ENCODE measurements around the gene PARD3B. TPM values are rescaled to one million over a fixed set of nuclear protein-coding genes. Genes with fewer than 3 reads are reported as not detected.

The PARD3B gene
- not detected for polyA plus RNA-seq (ENCODE audit: low read depth in 6 of 6)

DNA sequence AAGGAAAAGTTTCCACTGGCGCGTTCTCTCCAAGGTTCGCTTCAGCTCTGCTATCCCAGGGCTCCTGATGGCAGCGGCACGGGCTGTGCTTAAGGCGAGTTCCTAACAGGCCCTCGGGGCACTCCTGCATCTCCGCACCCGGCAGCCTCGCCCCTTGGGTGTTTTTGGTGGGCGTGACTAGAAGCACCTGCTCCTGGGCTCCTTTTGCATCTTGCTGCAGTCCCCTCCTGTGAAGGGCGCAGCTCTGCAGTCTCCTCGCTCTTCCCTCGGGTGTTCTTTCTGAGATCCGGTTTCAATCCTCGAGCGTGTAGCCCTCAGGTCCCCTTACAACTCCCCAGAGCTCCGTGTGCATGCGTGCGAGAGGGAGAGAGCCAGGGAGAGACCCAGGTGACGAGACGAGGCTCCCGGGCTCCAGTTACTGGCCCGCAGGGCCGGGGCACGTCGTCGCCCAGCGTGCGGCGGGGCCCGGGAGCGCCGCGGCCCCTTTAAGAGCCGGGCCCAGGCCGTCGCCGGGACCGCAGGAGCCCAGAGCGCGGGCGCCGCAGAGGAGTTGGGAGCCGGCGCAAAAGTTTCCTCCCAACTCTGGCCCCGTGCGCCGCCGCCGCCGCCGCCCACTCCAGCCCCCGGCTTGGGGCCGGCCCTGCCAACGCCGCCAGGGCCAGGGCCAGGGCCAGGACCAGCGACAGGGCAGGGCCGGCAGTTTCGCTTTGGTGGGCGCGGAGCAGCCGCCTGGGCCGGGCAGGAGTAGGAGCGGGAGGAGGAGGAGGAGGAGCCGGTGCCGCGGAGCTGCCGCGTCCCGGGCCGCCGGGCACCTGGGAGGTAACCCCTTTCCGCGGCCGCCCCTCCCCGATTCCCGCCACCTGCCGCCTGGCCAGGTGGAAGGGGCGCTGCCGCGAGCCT, at the start of gene PARD3B:
TSS of gene PARD3B (plus strand) at position 515 of the 900 bp plus-strand sequence. CDS start 525 bp downstream, outside the sequence.
- peaks cover 4 to 16% (median 8%) of the 10 kb centered on the region in 3 donors for H3K4me1 Mint-ChIP-seq
- H3K36me3 Mint-ChIP-seq, result no peaks in the 10 kb centered on the region
- no peak for DNase-seq
- H3K27ac Mint-ChIP-seq, result no peak within 1 kb of the TSS
- H3K9me3 Mint-ChIP-seq, result peaks cover 0 to 2% (median 0%) of the 10 kb centered on the region in 7 donors
- H3K4me3 Mint-ChIP-seq, result peak within 1 kb of the TSS; percentile 46 to 88 (median 78)
- ATAC-seq (ENCODE audit: low read depth in 2 of 2), result no peak
- H3K27me3 Mint-ChIP-seq, result peaks cover 25 to 31% (median 28%) of the 10 kb centered on the region in 3 donors

GRCh38 chr2:204496779-204497178, 48.5 kb upstream of the PARD3B start:
- ATAC-seq (ENCODE audit: low read depth in 2 of 2) (no peak), DNase-seq (no peak)
- H3K27ac Mint-ChIP-seq, result no peak overlapping the region
- H3K27me3 Mint-ChIP-seq, result no peaks in the 10 kb centered on the region
- no peaks in the 10 kb centered on the region for H3K36me3 Mint-ChIP-seq
- peaks cover 0 to 3% (median 0%) of the 10 kb centered on the region in 7 donors for H3K9me3 Mint-ChIP-seq
- no peak overlapping the region for H3K4me3 Mint-ChIP-seq
- no peaks in the 10 kb centered on the region for H3K4me1 Mint-ChIP-seq

DNA sequence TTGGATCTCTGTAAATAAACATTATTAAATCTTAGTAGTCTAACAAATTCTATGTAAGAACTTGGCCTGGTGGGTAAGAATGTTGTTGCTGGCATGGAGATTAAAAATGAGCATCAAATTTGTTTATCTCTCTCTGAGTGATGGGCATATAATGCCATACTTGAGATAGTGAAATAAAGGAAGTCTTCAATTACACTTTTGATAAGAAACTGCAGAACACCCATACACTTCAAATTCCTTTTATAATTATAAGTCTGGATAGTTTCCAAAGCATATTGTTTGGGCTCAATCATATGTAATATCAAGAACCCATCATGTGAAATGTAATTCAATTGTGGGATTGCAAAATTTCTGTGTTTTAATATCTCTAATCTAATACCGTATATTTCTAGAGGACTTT, 47.4 kb upstream of the PARD3B start:
- Mint-ChIP-seq H3K4me1 (no peaks in the 10 kb centered on the region), H3K9me3 (peaks cover 0 to 3% (median 0%) of the 10 kb centered on the region in 7 donors), H3K27ac (no peak overlapping the region), H3K36me3 (no peaks in the 10 kb centered on the region), H3K4me3 (no peak overlapping the region), H3K27me3 (peaks cover 0 to 4% (median 0%) of the 10 kb centered on the region in 3 donors)
- ATAC-seq (ENCODE audit: low read depth in 2 of 2) (no peak), DNase-seq (no peak)

- DNase-seq (no peak), ATAC-seq (ENCODE audit: low read depth in 2 of 2) (no peak)
- Mint-ChIP-seq H3K4me1 (no peaks in the 10 kb centered on the region), H3K36me3 (no peaks in the 10 kb centered on the region), H3K27ac (no peak overlapping the region), H3K27me3 (peaks cover 0 to 4% (median 0%) of the 10 kb centered on the region in 3 donors), H3K4me3 (no peak overlapping the region), H3K9me3 (peaks cover 0 to 3% (median 0%) of the 10 kb centered on the region in 7 donors)
Measured at GRCh38 chr2:204498291-204498690, 47.0 kb upstream of the PARD3B start.

- H3K27me3 Mint-ChIP-seq, result peaks cover 0 to 4% (median 0%) of the 10 kb centered on the region in 3 donors
- peaks cover 0 to 3% (median 0%) of the 10 kb centered on the region in 7 donors for H3K9me3 Mint-ChIP-seq
- H3K4me1 Mint-ChIP-seq, result no peaks in the 10 kb centered on the region
- ATAC-seq (ENCODE audit: low read depth in 2 of 2) (no peak), DNase-seq (no peak)
- no peak overlapping the region for H3K4me3 Mint-ChIP-seq
- H3K27ac Mint-ChIP-seq, result no peak overlapping the region
- H3K36me3 Mint-ChIP-seq, result no peaks in the 10 kb centered on the region
Measured at GRCh38 chr2:204503869-204504268, 41.4 kb upstream of the PARD3B start.

GRCh38 chr2:204504594-204504993, 40.7 kb upstream of the PARD3B start:
- no peak overlapping the region for H3K4me3 Mint-ChIP-seq
- no peaks in the 10 kb centered on the region for H3K36me3 Mint-ChIP-seq
- H3K27ac Mint-ChIP-seq, result no peak overlapping the region
- H3K9me3 Mint-ChIP-seq, result peaks cover 0 to 3% (median 0%) of the 10 kb centered on the region in 7 donors
- ATAC-seq (ENCODE audit: low read depth in 2 of 2), result no peak
- H3K4me1 Mint-ChIP-seq, result no peaks in the 10 kb centered on the region
- H3K27me3 Mint-ChIP-seq, result peaks cover 0 to 4% (median 0%) of the 10 kb centered on the region in 3 donors
- no peak for DNase-seq

DNA sequence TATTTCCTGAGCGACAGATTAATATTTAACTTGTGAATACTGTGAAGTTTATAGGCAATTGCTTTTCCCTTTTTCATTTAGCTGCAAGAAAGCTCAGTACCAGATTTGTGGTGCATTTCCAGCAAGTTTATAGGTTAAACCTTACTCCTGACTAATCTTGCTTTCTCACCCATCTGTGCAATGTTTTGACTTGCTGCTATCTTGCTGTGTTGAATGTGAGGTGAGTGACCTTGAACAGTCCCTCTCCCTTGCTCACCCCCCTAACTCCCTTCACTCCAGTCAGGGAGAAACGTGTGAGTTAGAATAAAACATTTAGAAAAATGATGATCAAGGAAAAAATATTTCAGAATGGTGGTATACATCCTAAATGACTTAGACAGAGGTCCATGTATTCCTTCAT, 39.8 kb upstream of the PARD3B start:
- Mint-ChIP-seq H3K27me3 (peaks cover 0 to 4% (median 0%) of the 10 kb centered on the region in 3 donors), H3K9me3 (peaks cover 0 to 3% (median 0%) of the 10 kb centered on the region in 7 donors), H3K27ac (no peak overlapping the region), H3K4me1 (no peaks in the 10 kb centered on the region), H3K36me3 (no peaks in the 10 kb centered on the region), H3K4me3 (no peak overlapping the region)
- ATAC-seq (ENCODE audit: low read depth in 2 of 2), result no peak
- no peak for DNase-seq

- peaks cover 0 to 3% (median 0%) of the 10 kb centered on the region in 7 donors for H3K9me3 Mint-ChIP-seq
- H3K4me3 Mint-ChIP-seq, result no peak overlapping the region
- H3K4me1 Mint-ChIP-seq, result no peaks in the 10 kb centered on the region
- H3K27ac Mint-ChIP-seq, result no peak overlapping the region
- no peaks in the 10 kb centered on the region for H3K36me3 Mint-ChIP-seq
- no peak for DNase-seq
- H3K27me3 Mint-ChIP-seq, result peaks cover 0 to 4% (median 0%) of the 10 kb centered on the region in 3 donors
- ATAC-seq (ENCODE audit: low read depth in 2 of 2), result no peak
Measured at GRCh38 chr2:204505946-204506345, 39.3 kb upstream of the PARD3B start.

DNA sequence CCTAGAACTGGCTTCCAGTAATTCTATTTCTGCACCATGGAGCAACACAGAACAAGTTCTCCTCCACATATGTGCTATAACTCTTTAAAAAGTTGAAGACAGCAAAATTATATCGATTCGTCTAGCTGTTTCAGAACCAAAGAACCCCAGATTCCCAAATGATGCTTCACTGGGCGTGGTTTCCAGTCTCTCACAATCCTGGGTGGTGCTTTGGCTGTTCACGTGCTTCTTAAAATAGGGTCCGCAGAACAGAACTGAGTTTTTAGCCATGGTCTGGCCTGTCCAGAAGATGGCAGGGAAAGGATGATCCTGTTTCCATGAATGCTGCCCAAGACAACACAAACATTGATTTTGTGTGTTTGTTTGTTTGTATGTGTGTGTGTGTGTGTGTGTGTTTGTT, 37.6 kb upstream of the PARD3B start:
- Mint-ChIP-seq H3K27ac (no peak overlapping the region), H3K27me3 (no peaks in the 10 kb centered on the region), H3K4me1 (no peaks in the 10 kb centered on the region), H3K36me3 (no peaks in the 10 kb centered on the region), H3K9me3 (peaks cover 0 to 2% (median 0%) of the 10 kb centered on the region in 7 donors), H3K4me3 (no peak overlapping the region)
- no peak for ATAC-seq (ENCODE audit: low read depth in 2 of 2)
- DNase-seq, result no peak

GRCh38 chr2:204510709-204511420, 34.4 kb upstream of the PARD3B start:
- H3K36me3 Mint-ChIP-seq, result no peaks in the 10 kb centered on the region
- H3K4me1 Mint-ChIP-seq, result no peaks in the 10 kb centered on the region
- no peak overlapping the region for H3K27ac Mint-ChIP-seq
- H3K4me3 Mint-ChIP-seq, result no peak overlapping the region
- ATAC-seq (ENCODE audit: low read depth in 2 of 2) (no peak), DNase-seq (no peak)
- peaks cover 0 to 2% (median 0%) of the 10 kb centered on the region in 7 donors for H3K9me3 Mint-ChIP-seq
- H3K27me3 Mint-ChIP-seq, result no peaks in the 10 kb centered on the region

- Mint-ChIP-seq H3K4me1 (no peaks in the 10 kb centered on the region), H3K27me3 (no peaks in the 10 kb centered on the region), H3K4me3 (no peak overlapping the region), H3K36me3 (peaks cover 0 to 3% of the 10 kb centered on the region in 2 donors), H3K9me3 (peaks cover 0 to 4% (median 0%) of the 10 kb centered on the region in 7 donors), H3K27ac (no peak overlapping the region)
- no peak for DNase-seq
- no peak for ATAC-seq (ENCODE audit: low read depth in 2 of 2)
Measured at GRCh38 chr2:204514439-204514838, 30.8 kb upstream of the PARD3B start.

DNA sequence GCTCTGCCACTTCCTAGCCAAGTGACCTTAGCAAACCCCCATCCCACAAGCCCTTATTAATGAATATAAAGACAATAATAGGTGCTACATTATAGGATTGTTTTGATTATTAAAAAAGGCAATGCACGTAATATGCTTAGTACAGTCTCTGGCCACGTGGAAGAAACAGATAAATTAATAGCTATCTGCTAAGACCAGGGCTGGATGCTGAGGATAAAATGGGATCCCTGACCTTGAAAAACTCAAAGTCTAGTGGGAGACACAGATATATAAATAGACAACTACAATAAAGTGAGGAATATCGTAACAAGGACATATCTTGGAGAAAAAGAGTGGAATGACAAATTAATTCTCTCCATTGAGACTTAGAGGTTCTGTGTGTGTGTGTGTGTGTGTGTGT, 29.9 kb upstream of the PARD3B start:
- Mint-ChIP-seq H3K4me1 (no peaks in the 10 kb centered on the region), H3K36me3 (peaks cover 0 to 3% of the 10 kb centered on the region in 2 donors), H3K4me3 (no peak overlapping the region), H3K27ac (no peak overlapping the region), H3K9me3 (peaks cover 0 to 4% (median 1%) of the 10 kb centered on the region in 7 donors), H3K27me3 (no peaks in the 10 kb centered on the region)
- ATAC-seq (ENCODE audit: low read depth in 2 of 2), result no peak
- DNase-seq, result no peak

- DNase-seq (no peak), ATAC-seq (ENCODE audit: low read depth in 2 of 2) (no peak)
- Mint-ChIP-seq H3K9me3 (peaks cover 0 to 4% (median 1%) of the 10 kb centered on the region in 7 donors), H3K27me3 (no peaks in the 10 kb centered on the region), H3K27ac (no peak overlapping the region), H3K4me3 (no peak overlapping the region), H3K36me3 (peaks cover 0 to 3% of the 10 kb centered on the region in 2 donors), H3K4me1 (no peaks in the 10 kb centered on the region)
Measured at GRCh38 chr2:204517154-204517553, 28.1 kb upstream of the PARD3B start.
